ENCODE measurements around the gene STAG1.
"Not testable (repeated sequence)": the region's sequence is repeated elsewhere in the genome, so short reads cannot be mapped to it uniquely, and the experiment has no call there.

STAG1 gene

GRCh38 chr3:136577791-136578190, 174.4 kb downstream of the STAG1 start:
- no peaks in the 10 kb centered on the region for H3K4me1 Mint-ChIP-seq
- peaks cover 6% of the 10 kb centered on the region for H3K27me3 Mint-ChIP-seq (ENCODE audit: low read depth, poor library complexity)
- peaks cover 30% of the 10 kb centered on the region for H3K36me3 Mint-ChIP-seq (ENCODE audit: low read depth)
- H3K27ac Mint-ChIP-seq = no peak overlapping the region
- H3K9me3 Mint-ChIP-seq = no peaks in the 10 kb centered on the region
- no peak overlapping the region for H3K4me3 Mint-ChIP-seq
- TF ChIP-seq CTCF (IDR thresholded peaks at IDR 0.05) = no peak
- no peak for DNase-seq

- Mint-ChIP-seq H3K27me3 (ENCODE audit: low read depth, poor library complexity) (peaks cover 6% of the 10 kb centered on the region), H3K36me3 (ENCODE audit: low read depth) (peaks cover 41% of the 10 kb centered on the region), H3K9me3 (no peaks in the 10 kb centered on the region), H3K27ac (no peak overlapping the region), H3K4me3 (no peak overlapping the region), H3K4me1 (no peaks in the 10 kb centered on the region)
- no peak for TF ChIP-seq CTCF (IDR thresholded peaks at IDR 0.05)
- DNase-seq = no peak
Measured at GRCh38 chr3:136576279-136577009, 175.7 kb downstream of the STAG1 start.

GRCh38 chr3:136567599-136568188, 184.5 kb downstream of the STAG1 start:
- Mint-ChIP-seq H3K9me3 (no peaks in the 10 kb centered on the region), H3K4me3 (no peak overlapping the region), H3K4me1 (no peaks in the 10 kb centered on the region), H3K27me3 (ENCODE audit: low read depth, poor library complexity) (no peaks in the 10 kb centered on the region), H3K36me3 (ENCODE audit: low read depth) (peaks cover 44% of the 10 kb centered on the region), H3K27ac (no peak overlapping the region)
- no peak for TF ChIP-seq CTCF (IDR thresholded peaks at IDR 0.05)
- no peak for DNase-seq

GRCh38 chr3:136564962-136565361, 187.2 kb downstream of the STAG1 start:
- peaks cover 32% of the 10 kb centered on the region for H3K36me3 Mint-ChIP-seq (ENCODE audit: low read depth)
- H3K4me1 Mint-ChIP-seq; H3K27ac Mint-ChIP-seq; DNase-seq; H3K9me3 Mint-ChIP-seq; H3K4me3 Mint-ChIP-seq; H3K27me3 Mint-ChIP-seq (ENCODE audit: low read depth, poor library complexity): not testable (repeated sequence)

GRCh38 chr3:136562026-136562425, 190.2 kb downstream of the STAG1 start:
- Mint-ChIP-seq H3K9me3 (no peaks in the 10 kb centered on the region), H3K27ac (no peak overlapping the region), H3K4me1 (peaks cover 23% of the 10 kb centered on the region), H3K27me3 (ENCODE audit: low read depth, poor library complexity) (no peaks in the 10 kb centered on the region), H3K4me3 (no peak overlapping the region), H3K36me3 (ENCODE audit: low read depth) (peaks cover 35% of the 10 kb centered on the region)
- TF ChIP-seq CTCF (IDR thresholded peaks at IDR 0.05) = no peak
- no peak for DNase-seq

- no peak for TF ChIP-seq CTCF (IDR thresholded peaks at IDR 0.05)
- Mint-ChIP-seq H3K4me1 (peaks cover 23% of the 10 kb centered on the region), H3K27ac (no peak overlapping the region), H3K27me3 (ENCODE audit: low read depth, poor library complexity) (no peaks in the 10 kb centered on the region), H3K4me3 (no peak overlapping the region), H3K36me3 (ENCODE audit: low read depth) (peaks cover 38% of the 10 kb centered on the region), H3K9me3 (no peaks in the 10 kb centered on the region)
- DNase-seq = no peak
Measured at GRCh38 chr3:136559896-136560295, 192.3 kb downstream of the STAG1 start.

GRCh38 chr3:136549461-136549860, 202.7 kb downstream of the STAG1 start:
- H3K27me3 Mint-ChIP-seq (ENCODE audit: low read depth, poor library complexity); H3K27ac Mint-ChIP-seq; H3K9me3 Mint-ChIP-seq; DNase-seq; H3K4me3 Mint-ChIP-seq: not testable (repeated sequence)
- Mint-ChIP-seq H3K36me3 (ENCODE audit: low read depth) (peaks cover 50% of the 10 kb centered on the region), H3K4me1 (peaks cover 18% of the 10 kb centered on the region)
